Stimulated activated CD4-positive, alpha-beta T cell treated with anti-CD3 and anti-CD28 coated beads, Interleukin-2, amount 100 ng/mL, for 48 hours (primary cell): Measurements from ENCODE around the gene XKR7.

Source experiments
- DNase-seq, 2 donors: peaks; one replicate each; pipeline ENCODE4 v3.0.0-alpha.2; 2020

Gene XKR7

DNA sequence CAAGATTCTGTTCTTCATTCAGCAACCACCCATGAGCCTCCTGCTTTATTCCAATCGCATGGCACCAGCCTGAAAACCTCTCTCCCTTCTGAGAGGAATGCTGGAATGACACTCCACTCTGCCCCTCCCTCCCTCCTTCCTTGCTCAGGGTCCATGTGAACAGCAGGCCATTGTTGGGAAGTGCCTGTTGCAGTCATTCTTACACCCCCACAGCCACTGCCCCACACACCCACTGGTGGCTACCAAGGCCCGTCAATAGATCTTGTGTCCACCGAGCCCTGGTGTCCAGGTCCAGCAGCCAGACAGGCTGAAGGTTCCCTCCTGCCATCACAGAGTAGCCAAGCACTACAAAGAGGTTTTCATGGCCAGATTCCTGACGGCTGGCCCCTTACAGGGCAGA is 22.6 kb upstream of the XKR7 start:
- no peak for DNase-seq

DNA sequence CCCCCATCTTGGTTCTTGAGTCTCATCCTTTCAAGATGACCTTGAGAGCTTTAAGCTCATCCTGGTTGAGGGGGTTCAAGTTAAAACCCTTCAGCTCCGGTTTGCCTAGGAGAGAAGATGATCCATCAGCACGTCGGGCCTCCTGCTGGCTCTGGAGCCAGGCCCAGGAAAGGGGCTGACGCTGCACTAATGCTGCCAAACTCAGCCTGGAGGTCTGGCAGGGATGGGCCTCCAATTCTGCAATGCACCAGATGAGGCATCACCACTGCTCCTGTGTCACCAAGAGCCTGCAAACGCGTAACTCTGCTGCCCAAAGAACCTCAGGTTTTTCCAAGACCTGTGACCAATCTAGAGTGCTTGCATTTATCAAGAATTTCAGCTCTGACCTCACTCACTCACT is 22.2 kb upstream of the XKR7 start:
- no peak for DNase-seq

DNA sequence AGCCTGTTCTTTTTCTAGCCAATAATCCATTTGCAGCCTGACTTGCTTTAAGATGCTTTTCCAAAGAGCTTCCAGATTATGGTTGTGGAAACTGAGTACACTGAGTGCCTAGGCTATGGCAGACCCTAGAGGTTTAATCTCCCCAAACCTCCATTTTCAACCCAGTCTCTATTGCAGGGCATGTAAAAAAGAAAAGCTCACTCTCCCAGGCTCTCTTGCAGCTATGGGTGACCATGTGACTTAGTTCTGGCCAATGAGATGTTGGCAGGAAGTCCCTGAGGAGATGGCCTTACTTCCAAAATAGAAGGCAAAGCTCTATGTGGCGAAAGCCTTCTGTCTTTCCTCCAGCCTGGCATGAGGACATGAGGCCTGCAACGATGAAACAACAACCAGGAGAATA is 19.9 kb upstream of the XKR7 start:
- no peak for DNase-seq

DNA sequence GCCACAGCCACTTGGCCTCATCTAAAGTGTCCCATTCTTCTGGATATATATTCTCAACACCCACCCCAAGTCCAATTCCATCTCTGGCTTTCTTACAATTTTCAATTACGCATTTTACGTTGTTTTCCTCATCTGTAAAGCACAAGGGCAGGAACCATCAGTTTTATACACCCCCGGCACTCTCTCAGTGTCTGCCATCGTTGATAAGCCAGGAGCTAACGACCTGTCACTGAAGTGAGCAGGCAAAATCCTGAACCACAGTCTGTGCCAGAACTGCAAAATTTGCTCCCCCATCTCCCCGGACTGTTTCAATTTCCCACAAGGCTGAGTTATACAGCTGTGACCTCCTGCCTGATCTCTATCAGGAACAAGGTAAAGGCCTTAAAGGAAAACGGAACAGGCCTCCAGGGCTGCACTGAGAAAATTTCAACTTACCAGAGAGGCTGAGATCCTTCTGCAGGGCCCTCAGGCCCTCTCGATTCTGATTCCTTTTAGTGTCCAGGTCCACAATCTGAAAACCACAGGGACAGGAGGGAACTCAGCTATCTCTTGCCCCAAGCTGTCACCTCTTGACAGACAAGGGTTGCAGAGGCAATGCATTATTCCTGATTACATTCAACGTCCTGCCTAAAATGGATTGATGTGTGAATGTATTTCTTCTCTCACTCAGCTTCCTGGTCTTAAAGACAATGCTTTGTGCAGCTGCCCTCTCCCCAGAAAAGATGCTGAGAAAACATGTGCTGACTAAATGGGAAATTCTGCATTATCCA is 17.9 kb upstream of the XKR7 start:
- no peak for DNase-seq

DNA sequence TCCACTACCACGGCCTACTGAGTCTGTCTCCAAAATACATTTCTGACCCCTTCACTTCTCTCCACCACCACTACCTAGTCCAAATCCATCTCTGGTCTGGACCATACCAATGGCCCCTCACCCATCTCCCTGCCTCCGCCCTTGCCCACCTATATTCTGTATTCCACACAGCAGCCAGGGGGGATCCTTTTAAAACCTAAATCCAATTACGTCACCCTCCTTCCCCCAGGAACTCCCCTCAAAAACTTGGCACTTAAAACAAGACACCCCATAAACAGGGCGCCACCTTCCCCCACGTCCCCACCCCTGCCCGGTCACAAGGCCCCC is 16.8 kb upstream of the XKR7 start:
- no peak for DNase-seq

DNA sequence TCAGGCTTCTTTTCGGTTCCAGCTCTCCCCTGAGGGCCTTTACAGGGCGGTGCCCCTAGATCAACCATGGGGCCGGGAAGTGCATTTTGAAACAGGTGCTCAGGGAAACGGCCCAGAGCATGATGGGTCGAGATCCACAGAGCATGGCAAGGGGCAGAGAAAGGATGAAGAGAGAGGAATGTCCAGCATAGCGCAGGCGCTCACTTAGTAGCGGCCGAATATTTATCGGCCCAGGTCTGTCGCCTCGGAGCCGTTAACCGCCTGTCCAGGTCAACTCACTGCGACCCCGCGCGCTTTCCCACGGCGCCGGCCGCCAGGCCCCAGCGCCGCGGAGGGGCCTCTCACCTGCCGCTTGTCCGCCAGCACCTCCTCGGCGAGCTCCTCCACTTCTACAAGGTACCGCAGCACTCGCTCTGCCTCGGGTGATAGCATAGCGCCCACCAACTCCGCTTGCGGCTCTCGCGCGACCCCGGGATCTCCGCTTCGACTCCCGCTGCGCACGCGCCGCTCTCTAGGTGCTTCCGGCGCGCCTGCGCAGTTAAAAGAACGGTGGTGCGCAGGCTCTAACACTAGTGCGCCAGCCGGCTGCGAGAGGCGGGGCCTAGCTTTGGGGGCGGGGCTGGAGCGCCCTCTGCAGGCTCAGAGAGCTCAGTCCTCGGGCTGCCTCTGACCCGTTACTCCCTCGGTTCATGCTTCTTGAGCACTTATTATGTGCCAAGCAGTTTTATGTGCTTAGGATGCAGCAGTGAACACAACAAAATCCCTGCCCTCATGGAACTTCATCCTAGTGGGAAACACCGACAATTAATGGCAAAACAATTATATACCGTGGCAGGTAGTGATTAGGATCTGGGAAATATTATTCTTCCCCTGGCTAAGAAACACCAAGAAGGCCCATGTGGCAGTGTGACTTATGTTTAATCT is 16.2 kb upstream of the XKR7 start, which contains the start of gene PDRG1:
Gene PDRG1 (minus strand): TSS at position 517 of the 924 bp plus-strand sequence. CDS start 85 bp downstream, at position 432.
- DNase-seq, result peak; percentile 98

DNA sequence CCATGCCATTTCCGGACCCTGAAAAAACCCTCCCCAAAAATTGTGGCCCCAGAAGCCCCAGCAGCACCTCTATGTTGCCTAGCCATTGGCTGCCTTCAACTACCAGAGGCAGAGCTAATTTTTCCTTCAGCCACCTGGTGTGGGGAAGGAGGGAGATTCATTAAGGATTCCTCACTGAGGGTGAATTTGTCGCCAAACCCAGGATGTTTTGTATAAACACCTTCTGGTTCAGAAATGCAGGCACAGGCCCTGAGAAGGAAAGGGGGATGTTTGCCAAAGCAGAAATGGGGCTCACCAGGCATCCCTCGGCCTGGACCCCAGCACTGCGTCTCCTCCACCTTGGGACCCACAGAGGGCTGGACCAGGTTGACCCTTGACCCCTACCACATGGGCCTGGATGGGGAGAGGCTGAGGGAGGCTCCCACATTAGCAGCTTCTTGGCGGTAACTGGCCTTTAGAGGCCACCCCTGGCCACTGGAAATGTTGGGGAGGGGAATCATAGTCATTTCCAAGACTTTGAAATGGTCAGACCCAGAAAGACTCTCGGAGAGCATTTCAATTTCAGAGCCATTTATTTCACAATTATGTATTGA is 14.3 kb upstream of the XKR7 start:
- DNase-seq, result no peak

DNA sequence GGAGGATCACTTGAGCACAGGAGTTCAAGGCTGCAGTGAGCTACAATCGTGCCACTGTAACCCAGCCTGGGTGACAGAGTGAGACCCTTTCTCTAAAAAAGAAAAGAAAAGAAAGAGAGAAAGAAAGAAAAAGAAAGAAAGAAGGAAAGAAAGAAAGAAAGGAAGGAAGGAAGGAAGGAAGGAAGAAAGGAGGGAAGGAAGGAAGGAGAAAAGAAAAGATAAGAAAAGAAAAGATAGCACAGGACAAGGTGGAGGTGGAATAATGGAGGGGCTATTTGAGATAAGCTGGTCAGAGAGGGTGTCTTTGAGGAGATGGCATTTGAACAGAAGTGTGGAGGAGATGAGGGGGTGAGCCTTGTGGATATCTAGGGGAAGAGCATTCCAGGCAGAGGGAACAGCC is 13.5 kb upstream of the XKR7 start:
- DNase-seq, result no peak

DNA sequence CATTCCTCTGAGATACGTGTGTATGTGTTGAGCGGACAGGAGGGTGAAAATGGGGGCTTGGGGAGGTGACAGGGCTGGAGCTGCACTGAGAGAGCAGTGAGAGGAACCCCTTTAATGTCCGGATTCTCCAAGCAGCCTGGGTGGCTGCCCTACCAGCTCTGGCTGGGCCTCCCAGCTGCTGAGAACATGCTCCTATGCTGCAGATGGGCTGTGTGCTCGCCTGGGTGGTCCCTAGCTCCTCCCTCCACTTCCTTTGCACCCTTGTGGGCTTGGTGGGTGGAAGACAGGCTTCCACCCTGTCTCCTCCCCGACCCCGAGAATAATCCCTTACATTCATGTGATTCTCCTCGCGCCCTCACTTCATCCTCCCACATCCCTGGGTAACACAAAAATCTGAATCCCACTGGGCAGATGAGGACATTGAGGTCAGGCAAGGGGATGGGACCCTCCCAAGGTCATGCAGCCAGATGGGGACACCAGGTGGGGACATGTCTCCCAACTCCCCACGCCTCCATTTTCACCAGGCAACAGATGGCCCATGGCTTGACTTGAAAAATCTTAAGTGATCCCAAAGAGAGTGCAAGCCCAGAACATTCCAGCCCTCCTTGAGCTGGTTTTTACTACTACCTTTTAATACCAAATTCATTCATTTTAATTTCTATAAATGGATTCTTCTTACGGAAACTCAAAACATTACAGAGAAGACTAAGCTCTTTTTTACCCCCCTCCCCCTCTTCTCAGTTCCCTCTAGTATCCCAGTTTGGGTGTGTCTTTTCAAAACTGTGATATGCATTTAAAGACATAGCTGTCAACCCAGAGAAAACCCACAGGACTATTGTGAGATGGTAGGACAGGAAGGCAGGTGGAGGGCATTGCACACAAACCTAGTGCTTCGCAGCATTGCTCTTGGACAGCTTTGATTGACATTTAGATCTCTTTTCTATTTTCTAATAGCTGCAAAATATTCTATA is 11.1 kb upstream of the XKR7 start:
- no peak for DNase-seq

DNA sequence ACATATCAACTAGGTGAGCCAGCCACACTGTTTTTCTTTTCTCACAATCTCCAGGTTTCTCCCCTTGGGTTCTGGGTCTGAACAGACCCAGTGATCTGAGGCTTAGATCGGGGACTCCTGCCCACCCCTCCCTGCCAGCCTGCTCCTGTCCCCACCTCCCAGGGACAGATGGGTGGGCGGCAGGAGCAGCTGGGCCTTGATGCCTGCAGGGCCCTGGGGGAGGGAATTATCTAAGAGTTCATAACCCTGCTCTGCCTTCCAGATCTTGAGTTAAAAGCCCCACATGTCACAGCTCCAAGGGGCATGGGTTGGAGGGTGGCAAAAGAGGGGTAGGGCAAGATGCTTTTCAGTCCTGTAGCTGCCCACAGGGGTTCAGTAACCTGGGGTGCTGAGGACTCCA is 5.2 kb upstream of the XKR7 start:
- DNase-seq, result no peak

DNA sequence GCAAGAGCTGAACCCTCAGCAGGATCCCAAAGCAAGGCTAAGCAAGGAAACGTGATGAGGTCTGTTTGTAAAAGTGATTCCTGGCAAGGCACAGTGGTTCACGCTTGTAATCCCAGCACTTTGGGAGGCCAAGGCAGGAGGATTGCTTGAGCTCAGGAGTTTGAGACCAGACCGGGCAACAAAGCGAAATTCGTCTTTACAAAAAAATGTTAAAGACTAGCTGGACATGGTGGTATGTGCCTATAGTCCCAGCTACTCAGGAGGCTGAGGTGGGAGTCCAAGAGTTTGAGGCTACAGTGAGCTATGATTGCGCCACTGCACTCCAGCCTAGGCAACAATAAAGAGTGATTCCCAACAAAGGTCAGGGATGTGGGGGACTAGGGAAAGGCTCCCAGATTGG is 4.1 kb upstream of the XKR7 start:
- no peak for DNase-seq

DNA sequence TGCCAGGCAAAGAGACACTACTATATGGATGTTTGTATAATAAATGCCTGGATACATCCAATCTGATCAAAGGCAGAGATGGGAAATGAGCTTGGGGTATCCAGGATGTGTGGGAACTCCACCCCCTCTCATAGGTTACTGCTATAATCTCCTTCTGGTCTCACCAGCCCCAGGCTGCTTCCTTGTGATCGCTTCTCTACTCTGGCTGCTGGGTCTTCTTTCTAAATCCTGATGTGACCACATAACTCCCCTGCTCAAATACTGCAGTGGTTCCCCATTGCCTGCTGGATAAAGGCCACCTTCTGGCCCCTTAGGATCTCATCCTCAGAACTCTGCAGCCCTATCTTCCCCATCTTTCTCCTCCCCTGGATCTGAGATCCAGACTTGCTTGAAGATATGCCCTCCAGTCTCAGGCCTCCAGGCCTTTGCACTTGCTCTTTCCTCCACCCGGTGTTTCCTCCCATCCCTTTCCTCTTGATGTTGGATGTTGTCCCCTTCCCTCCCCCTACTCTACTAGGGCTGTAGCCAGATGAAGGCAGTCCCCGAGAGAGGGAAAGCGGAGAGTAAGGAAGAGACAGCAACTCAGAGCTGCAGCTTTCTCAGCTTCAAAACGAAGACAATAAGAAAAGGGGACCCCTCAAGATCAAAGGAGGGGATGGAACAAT is 828 bp upstream of the XKR7 start:
- DNase-seq, result no peak

DNA sequence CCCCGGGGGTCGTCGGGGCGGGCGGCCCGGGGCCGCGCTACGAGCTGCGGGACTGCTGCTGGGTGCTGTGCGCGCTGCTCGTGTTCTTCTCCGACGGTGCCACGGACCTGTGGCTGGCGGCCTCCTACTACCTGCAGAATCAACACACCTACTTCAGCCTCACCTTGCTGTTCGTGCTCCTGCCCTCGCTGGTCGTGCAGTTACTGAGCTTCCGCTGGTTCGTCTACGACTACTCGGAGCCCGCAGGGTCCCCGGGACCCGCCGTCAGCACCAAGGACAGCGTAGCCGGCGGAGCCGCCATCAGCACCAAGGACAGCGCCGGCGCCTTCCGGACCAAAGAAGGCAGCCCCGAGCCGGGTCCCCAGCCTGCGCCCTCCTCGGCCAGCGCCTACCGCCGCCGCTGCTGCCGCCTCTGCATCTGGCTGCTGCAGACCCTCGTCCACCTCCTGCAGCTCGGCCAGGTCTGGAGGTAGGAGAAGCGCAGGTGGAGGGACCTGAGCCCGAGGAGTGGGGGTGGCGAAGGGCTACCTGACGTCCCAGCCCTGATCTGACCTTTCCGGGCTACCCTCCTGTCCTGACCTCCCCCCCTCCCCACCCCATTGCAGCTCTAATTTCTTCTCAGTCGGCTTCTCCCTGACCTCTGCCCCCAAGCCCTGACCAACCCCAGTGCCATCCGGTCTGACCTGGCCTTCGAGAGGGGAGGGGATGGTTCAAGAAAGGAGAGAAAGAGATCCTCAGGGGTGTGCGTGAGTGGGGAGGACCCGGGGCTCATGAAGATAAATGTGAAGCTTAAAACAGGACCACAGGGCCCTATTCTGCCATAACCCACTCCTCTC is 558 bp downstream of the XKR7 start:
- DNase-seq, result peak; percentile 81 to 82

DNA sequence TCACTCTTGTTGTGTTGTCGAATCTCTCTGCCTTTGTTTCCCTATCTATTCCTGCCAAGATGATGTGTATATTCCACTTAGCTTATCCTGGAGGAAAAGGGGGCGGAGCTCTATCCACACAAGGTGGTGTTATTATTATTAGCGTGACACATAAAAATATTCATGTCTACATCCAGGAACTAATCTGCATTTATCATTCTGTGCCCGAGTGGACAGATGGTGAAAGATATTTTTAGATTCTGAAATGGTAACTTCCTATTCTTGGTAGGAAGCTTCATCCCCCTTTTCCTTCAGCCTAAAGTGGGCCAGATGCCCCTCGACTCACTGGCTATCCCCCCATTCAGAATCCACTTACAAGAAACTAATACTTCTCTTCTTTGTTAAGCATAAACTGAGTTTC is 2.0 kb downstream of the XKR7 start:
- DNase-seq, result no peak

DNA sequence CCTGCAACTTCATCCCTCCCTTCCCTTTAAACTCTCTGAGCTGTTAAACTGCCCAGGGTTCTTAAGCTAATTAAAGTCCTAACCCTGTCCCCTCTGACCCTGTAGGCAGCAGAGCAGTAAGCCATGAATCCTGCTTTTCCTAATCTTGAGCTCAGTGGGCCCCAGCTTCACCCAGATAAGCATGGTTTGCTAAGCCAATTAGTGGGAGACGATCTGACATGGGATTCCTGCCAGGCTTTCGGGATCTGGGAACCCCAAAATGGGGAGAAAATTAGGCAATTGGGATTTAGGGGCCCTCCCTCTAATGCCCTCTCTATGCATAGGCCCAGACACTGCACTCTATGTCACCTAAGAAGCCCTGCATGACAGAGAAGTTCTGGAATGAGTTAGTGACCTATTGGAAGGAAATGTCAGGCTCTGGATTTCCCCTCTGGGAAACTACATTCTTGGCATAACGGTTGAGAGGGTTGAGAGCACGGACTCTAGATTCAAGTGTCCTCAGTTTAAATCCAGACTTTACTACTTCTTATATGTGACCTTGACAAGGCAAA is 4.6 kb downstream of the XKR7 start:
- no peak for DNase-seq

DNA sequence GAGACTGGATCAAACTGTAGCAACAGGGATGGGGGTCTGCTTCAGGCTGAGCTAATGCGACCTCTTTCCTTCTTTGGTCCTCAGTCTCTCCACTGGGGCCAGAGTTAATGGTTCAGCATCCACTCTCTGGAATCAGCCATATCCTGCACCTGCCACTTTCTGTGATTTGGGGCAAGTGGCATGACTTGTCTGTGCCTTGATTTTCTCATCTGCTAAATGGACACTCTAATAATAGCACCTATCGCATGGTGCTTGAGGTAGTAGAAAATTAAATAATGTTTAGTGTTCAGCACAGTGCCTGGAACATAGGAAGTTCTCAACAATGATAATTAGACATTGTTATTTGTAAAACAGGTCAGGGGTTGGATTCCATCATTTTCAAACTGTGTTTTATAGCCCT is 6.3 kb downstream of the XKR7 start:
- DNase-seq, result no peak

DNA sequence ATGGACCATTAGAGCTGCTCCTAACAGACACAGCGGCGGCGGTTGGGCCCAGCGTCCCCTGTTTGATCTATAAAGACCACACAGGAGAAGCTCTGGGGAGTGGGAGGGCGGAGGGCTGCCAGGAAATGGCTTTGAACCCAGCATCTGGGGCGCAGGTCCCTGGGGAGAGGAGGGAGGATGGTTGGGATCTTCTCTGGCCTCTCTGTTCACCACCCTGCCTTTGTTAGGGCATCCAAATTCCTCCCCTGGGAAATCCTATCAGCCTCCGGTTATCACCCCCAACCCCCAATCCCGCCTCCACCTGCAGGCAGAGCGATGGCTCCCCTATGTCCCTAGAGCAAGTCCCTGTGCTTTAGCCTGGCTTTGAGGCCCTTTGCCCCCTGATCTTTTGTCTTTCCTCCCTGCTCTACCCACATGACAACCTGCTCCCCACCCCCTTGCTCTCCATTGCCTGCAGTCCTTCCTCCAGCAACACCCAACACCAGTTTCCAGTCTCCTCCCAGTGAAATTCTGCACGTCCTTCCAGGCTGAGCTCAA is 7.1 kb downstream of the XKR7 start:
- DNase-seq, result no peak

DNA sequence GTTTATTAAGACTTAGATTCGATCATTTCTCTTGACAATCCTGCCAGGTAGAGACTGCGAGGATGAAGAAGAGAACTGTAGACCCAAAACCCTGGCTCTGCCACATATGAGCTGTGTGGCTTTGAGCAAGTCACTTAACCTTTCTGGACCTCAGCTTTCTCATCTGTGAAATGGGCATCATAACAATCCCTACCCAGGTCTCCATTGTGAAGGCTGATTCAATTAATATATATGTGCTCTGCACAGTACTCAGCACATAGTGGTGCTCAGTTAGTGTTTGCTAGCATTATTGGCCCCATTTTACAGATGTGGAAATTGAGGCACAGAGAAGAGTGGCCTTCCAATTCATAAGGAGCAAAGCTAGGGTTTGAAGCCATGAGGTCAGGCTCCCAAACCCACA is 7.9 kb downstream of the XKR7 start:
- DNase-seq, result no peak

DNA sequence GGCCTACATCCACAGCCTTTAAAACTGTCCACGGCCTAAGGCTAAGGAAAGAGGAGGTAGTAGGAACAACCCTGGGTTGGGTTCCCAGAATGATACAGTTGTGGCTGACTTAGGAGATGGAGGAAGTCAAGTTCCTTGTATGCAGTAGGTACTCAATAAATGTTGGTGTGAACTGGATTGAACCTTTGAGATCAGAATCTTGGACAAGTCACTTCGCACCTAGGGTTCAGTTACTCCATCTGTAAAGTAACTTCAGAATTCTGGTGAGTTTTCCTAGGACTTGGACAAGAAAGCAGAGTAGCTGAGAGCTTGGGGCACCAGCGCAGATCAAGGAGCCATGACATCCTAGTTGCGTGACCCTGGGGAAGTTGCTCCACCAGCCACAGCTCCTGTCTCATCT is 9.1 kb downstream of the XKR7 start:
- DNase-seq, result no peak

DNA sequence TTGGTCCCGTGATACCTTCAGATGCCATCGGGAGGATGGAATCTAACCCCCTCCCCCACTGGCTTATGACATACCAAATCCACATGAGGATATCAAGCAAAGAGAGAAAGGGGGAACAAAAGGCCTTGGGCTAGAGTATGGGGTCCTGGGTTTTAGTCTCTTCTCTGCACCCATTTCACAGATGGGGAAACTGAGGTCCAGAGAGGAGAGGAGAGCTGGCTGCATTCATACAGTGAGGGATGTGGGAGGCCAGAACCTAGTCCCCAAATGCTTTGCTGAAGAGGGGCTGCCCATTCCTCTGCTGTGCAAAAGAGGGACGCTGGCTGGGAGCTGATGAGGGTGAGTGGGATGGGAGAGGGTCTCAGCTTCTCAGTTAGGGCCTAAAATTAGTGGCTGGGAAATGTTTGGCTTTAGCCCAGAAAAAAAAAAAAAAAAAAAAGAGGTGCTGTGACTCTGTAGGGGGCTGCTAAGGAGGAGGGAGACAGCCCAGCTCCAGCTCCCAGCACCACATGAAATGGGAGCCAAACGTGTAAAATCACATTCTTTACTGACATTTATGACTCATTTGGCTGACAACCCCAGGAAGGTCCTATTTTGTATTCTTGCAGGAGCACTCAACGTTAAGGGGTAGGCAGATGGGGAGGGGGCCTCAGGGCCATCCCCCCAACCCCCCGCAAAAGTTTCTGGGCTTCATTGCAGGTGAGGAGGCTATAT is 11.9 kb downstream of the XKR7 start:
- no peak for DNase-seq
